Measurements from ENCODE around the gene INO80D.
"Not testable (repeated sequence)": the region's sequence is repeated elsewhere in the genome, so short reads cannot be mapped to it uniquely, and the experiment has no call there.

GRCh38 chr2:206033452-206033851 is 52.5 kb downstream of the INO80D start:
- not testable (repeated sequence) for TF ChIP-seq POLR2A, CTCF (IDR thresholded peaks at IDR 0.05)

Measured in heart left ventricle (tissue), 13 donors.